IPS DF 6.9 (cell line): ENCODE results near the gene CAPZB.
"Not testable (repeated sequence)": the region's sequence is repeated elsewhere in the genome, so short reads cannot be mapped to it uniquely, and the experiment has no call there.

Experiments used
- DNase-seq: peaks from one replicate; pipeline ENCODE4 v3.0.0-alpha.2; 2013; ENCODE audit warnings: low read depth, low spot score
- H3K27ac ChIP-seq: one replicate; pipeline ENCODE4 v1.5.1; 2013; ENCODE audit warnings: low read length, control low read depth
- H3K27me3 ChIP-seq: 2 replicates; pipeline ENCODE4 v1.6.1; 2013; ENCODE audit warnings: mild to moderate bottlenecking, low read length; ENCODE audit not compliant: control insufficient read depth, insufficient read depth
- H3K36me3 ChIP-seq: 2 replicates; pipeline ENCODE4 v1.6.1; 2013; ENCODE audit warnings: low read length; ENCODE audit not compliant: control insufficient read depth, insufficient read depth
- H3K4me1 ChIP-seq: 2 replicates; pipeline ENCODE4 v1.6.1; 2013; ENCODE audit warnings: low read length; ENCODE audit not compliant: control insufficient read depth, insufficient read depth
- H3K4me3 ChIP-seq: 2 replicates; pipeline ENCODE4 v1.5.1; 2013; ENCODE audit warnings: mild to moderate bottlenecking, low read length
- H3K9me3 ChIP-seq: 2 replicates; pipeline ENCODE4 v1.6.1; 2013; ENCODE audit warnings: low read length, inconsistent platforms; ENCODE audit not compliant: control insufficient read depth, insufficient read depth
- WGBS: extraction: QIAGEN DNeasy Blood & Tissue Kit; methylation state at CpG from one replicate; pipeline ENCODE4 v1.1.7; 2013; ENCODE audit warnings: mixed read lengths, missing lambda C conversion rate; ENCODE audit not compliant: insufficient read length, insufficient coverage; 5-methylcytosine and 5-hydroxymethylcytosine counted together

Gene CAPZB

DNA sequence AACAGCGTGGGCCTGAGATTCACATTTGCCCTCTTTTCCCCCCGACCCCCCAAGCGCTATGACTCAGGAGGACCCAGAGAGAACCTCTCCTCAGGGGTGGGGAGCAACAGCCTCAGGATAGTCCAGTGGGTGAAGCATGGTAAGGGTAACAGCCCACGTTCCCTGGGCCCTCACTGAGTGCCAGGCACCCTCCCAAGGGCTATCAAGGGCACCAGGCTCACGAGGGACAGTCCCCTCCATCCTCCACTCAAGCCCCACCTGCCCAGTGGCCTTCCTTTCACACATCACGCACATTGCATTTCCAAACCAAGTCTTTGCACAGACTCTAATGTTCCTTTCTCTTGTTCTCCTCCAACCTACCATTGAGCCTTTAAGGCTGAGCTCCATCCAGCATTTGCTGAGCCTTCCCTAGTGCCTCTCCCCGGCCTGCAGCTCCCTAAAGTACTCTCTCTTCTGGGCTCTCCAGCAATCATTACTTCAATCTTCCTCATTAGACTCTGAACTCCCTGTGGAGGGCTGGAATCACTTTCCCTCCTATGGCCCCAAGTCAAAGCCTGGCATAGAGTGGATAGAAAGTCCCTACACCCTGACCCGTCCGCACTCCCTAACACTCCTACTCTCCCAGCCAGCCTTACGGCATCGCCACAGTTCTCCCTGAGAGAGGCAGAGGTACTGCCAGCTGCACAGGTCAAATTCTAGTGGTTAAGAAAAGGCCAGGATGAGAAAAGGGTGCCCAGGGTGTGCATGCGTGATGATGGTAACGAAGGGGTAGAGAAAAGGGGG lies 174.4 kb downstream of the CAPZB start:
- no peaks in the 10 kb centered on the region for H3K36me3 ChIP-seq
- H3K4me3 ChIP-seq, result peak overlapping the region; percentile 90; the same call in 1 of the 2 replicates
- no CpG with 5 or more reads among the region's 13 CpGs for WGBS
- no peak for DNase-seq
- no peaks in the 10 kb centered on the region for H3K27me3 ChIP-seq
- H3K4me1 ChIP-seq, result peaks cover 7% of the 10 kb centered on the region
- H3K9me3 ChIP-seq, result no peaks in the 10 kb centered on the region
- H3K27ac ChIP-seq, result no peak overlapping the region

- no peak overlapping the region for H3K27ac ChIP-seq
- H3K27me3 ChIP-seq, result no peaks in the 10 kb centered on the region
- DNase-seq, result no peak
- peaks cover 3% of the 10 kb centered on the region; the same call in 1 of the 2 replicates for H3K36me3 ChIP-seq
- no peak overlapping the region for H3K4me3 ChIP-seq
- WGBS, result no CpG with 5 or more reads among the region's 7 CpGs
- H3K9me3 ChIP-seq, result no peaks in the 10 kb centered on the region
- peaks cover 7% of the 10 kb centered on the region for H3K4me1 ChIP-seq
These were observed 175.3 kb downstream of the CAPZB start for GRCh38 chr1:19310061-19310460.

GRCh38 chr1:19309123-19309813 lies 176.1 kb downstream of the CAPZB start:
- Histone ChIP-seq H3K4me1 (peaks cover 7% of the 10 kb centered on the region), H3K4me3 (no peak overlapping the region), H3K36me3 (peaks cover 3% of the 10 kb centered on the region; the same call in 1 of the 2 replicates), H3K27me3 (no peaks in the 10 kb centered on the region), H3K9me3 (no peaks in the 10 kb centered on the region), H3K27ac (no peak overlapping the region)
- no peak for DNase-seq
- WGBS, result no CpG with 5 or more reads among the region's 6 CpGs

GRCh38 chr1:19308509-19308907 lies 176.8 kb downstream of the CAPZB start:
- Histone ChIP-seq H3K4me3 (no peak overlapping the region), H3K9me3 (no peaks in the 10 kb centered on the region), H3K27me3 (no peaks in the 10 kb centered on the region), H3K36me3 (peaks cover 7% of the 10 kb centered on the region; the same call in 1 of the 2 replicates), H3K27ac (no peak overlapping the region), H3K4me1 (peaks cover 7% of the 10 kb centered on the region)
- WGBS, result no CpG with 5 or more reads among the region's 3 CpGs
- DNase-seq, result no peak

- no peak for DNase-seq
- no peak overlapping the region for H3K4me3 ChIP-seq
- no CpG with 5 or more reads among the region's 10 CpGs for whole genome bisulfite sequencing
- peaks cover 7% of the 10 kb centered on the region; the same call in 1 of the 2 replicates for H3K36me3 ChIP-seq
- H3K27me3 ChIP-seq, result no peaks in the 10 kb centered on the region
- no peak overlapping the region for H3K27ac ChIP-seq
- peaks cover 7% of the 10 kb centered on the region for H3K4me1 ChIP-seq
- no peaks in the 10 kb centered on the region for H3K9me3 ChIP-seq
These were observed 177.4 kb downstream of the CAPZB start for GRCh38 chr1:19307794-19308508.

DNA sequence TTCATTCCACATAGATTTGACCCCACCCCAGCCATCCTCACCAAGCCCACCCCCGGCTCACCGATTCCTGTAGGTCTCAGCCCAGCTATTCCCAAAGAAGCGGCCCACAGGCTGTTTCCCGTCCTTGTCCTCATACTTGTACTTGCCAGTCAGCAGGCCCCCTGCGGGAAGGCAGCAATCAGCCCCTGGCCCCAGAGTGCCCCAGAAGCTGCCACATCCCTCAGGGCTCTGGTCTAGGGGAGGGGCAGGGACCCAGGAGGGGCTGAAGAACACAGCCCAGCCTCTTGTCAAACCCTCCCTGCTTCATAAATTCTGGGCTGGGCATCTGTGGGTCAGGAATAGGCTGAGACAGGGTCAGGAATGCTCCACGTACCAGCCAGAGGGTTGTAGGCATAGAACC lies 178.4 kb downstream of the CAPZB start:
- WGBS, result no CpG with 5 or more reads among the region's 6 CpGs
- Histone ChIP-seq H3K4me3 (no peak overlapping the region), H3K9me3 (no peaks in the 10 kb centered on the region), H3K4me1 (peaks cover 5% of the 10 kb centered on the region), H3K36me3 (peaks cover 7% of the 10 kb centered on the region; the same call in 1 of the 2 replicates), H3K27me3 (no peaks in the 10 kb centered on the region), H3K27ac (no peak overlapping the region)
- no peak for DNase-seq

DNA sequence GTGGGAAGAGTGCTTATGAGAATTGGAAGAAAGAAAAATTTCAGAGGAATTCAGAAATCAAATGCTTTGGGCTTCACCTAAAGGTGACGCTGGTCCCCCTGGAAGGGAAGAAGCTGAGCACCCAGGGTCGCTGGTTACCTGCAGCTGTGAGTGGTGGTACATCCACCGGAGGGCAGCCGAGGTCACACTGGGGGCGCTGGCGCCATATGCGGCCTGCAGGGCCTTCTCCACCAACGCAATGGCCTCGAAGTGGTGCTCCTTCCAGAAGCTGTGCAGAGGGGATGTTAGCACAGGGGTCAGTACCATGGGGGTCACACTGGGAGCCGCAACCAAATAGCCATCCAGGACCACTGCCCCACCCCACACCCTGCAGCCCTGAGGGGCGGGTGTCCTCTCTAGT lies 179.5 kb downstream of the CAPZB start:
- no peak for DNase-seq
- H3K4me1 ChIP-seq, result peaks cover 2% of the 10 kb centered on the region; the same call in 1 of the 2 replicates
- H3K9me3 ChIP-seq, result no peaks in the 10 kb centered on the region
- no peaks in the 10 kb centered on the region for H3K27me3 ChIP-seq
- H3K4me3 ChIP-seq, result no peak overlapping the region
- peaks cover 7% of the 10 kb centered on the region; the same call in 1 of the 2 replicates for H3K36me3 ChIP-seq
- no peak overlapping the region for H3K27ac ChIP-seq
- no CpG with 5 or more reads among the region's 11 CpGs for WGBS

GRCh38 chr1:19304081-19304480 lies 181.3 kb downstream of the CAPZB start:
- not testable (repeated sequence) for H3K36me3 ChIP-seq, H3K4me3 ChIP-seq, H3K27me3 ChIP-seq, DNase-seq, H3K27ac ChIP-seq, H3K4me1 ChIP-seq, H3K9me3 ChIP-seq
- WGBS, result no CpG with 5 or more reads among the region's 10 CpGs

- no CpG with 5 or more reads among the region's 2 CpGs for WGBS
- Histone ChIP-seq H3K4me1 (no peaks in the 10 kb centered on the region), H3K9me3 (peaks cover 2% of the 10 kb centered on the region), H3K36me3 (peaks cover 5% of the 10 kb centered on the region; the same call in 1 of the 2 replicates), H3K27ac (no peak overlapping the region), H3K4me3 (no peak overlapping the region), H3K27me3 (no peaks in the 10 kb centered on the region)
- no peak for DNase-seq
These were observed 185.1 kb downstream of the CAPZB start for GRCh38 chr1:19300211-19300610.

DNA sequence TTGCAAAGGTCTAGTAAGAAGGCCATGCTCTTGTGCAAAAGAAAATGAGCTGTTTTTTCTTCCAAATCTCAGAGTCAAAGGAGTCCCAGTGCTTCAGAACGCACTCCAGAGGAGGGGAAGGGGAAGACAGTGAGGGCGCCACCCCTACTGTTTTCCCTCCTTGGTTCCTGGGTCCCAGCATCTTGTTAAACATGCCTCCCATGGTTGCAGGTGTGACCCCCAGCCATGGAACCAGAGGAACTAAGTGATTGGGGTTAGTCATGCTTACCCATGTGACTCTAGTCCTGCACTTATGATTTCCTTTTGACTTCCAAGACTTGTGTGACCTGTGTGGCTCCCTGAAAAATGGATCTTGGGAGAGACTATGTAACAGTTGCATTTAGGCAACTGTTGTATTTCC lies 190.7 kb downstream of the CAPZB start:
- Histone ChIP-seq H3K36me3 (no peaks in the 10 kb centered on the region), H3K4me1 (no peaks in the 10 kb centered on the region), H3K4me3 (no peak overlapping the region), H3K9me3 (peaks cover 5% of the 10 kb centered on the region; the same call in 1 of the 2 replicates), H3K27me3 (no peaks in the 10 kb centered on the region), H3K27ac (no peak overlapping the region)
- no CpG with 5 or more reads among the region's 2 CpGs for WGBS
- DNase-seq, result no peak
